ENCODE data around the gene HEY2.

The HEY2 gene

GRCh38 chr6:125806813-125807212 is 57.4 kb downstream of the HEY2 start:
- no peak for DNase-seq (ENCODE audit: low read depth)
- H3K4me3 ChIP-seq (ENCODE audit: low read length), result no peak overlapping the region
- no peak for TF ChIP-seq CTCF (conservative IDR thresholded peaks at IDR 0.05; ENCODE audit: low read depth, low read length)

- no peak for TF ChIP-seq CTCF (conservative IDR thresholded peaks at IDR 0.05; ENCODE audit: low read depth, low read length)
- no peak overlapping the region for H3K4me3 ChIP-seq (ENCODE audit: low read length)
- no peak for DNase-seq (ENCODE audit: low read depth)
Observed at GRCh38 chr6:125807293-125807692, 57.9 kb downstream of the HEY2 start.

DNA sequence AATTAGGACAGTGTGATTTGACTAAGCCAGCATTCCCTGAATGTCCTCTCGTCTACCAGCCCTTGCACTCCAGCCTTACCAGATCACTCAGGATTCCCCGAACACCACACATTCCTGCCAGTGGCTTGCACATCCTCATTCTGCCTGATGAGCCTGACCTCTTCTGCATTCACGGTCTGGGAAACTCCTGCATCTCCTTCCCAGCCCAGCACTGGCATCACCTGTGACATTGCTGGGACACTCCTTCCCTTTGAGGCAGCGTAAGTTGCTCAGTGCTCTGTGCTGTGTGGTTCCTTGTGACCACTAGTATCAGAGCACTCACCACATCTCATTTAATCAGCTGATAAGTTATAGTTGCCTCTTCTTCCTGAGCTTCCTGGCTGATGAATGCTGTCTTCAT is 58.6 kb downstream of the HEY2 start:
- H3K4me3 ChIP-seq (ENCODE audit: low read length), result no peak overlapping the region
- DNase-seq (ENCODE audit: low read depth), result no peak
- TF ChIP-seq CTCF (conservative IDR thresholded peaks at IDR 0.05; ENCODE audit: low read depth, low read length), result no peak

DNA sequence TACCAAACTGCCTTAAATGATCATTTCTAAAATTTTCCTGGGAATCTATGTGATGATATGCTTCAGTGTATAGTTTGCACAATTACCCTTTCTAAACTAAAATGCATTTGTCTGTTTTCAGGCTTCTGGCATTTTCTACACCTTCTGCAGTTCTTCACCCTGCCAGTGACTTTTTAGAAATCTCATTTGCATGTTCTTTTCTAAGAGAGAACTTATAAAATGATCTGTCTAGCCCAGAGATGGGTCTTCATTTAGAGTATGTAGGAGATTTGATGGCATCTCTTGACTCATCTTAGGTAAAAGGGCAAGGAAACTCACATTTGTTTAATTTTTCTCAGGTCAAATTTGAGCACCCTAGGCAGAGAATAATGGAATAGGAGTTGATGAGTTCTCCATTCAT is 59.2 kb downstream of the HEY2 start:
- TF ChIP-seq CTCF (conservative IDR thresholded peaks at IDR 0.05; ENCODE audit: low read depth, low read length), result no peak
- DNase-seq (ENCODE audit: low read depth), result no peak
- H3K4me3 ChIP-seq (ENCODE audit: low read length), result no peak overlapping the region

DNA sequence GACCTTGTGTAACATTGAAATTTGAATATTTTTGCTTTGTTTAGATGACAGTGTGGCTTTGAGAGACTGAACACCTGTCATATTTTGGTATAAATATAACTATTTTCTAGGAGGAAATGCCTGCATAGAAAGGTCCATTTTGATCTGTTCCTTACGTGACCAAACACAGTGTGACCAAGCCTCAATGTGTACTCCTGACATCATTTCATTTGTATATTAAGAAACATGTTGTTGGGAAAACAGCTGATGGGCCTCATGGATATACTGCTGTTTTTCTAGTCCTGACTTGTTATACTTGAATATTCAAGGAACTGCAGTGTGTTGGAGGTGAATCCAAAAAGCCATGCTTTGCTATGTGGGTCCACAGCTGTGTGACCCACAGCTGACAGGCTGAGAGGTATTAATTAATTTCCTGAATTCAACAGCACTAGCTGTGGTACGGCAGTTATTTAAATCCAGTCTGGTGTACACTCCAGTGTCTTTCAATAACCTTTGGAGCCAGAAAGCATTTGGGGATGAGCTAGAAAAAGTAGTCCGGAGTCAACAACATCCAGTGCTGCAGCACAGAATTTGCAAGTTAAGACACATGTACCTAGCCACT is 60.2 kb downstream of the HEY2 start:
- TF ChIP-seq CTCF (conservative IDR thresholded peaks at IDR 0.05; ENCODE audit: low read depth, low read length), result no peak
- DNase-seq (ENCODE audit: low read depth), result no peak
- H3K4me3 ChIP-seq (ENCODE audit: low read length), result no peak overlapping the region

DNA sequence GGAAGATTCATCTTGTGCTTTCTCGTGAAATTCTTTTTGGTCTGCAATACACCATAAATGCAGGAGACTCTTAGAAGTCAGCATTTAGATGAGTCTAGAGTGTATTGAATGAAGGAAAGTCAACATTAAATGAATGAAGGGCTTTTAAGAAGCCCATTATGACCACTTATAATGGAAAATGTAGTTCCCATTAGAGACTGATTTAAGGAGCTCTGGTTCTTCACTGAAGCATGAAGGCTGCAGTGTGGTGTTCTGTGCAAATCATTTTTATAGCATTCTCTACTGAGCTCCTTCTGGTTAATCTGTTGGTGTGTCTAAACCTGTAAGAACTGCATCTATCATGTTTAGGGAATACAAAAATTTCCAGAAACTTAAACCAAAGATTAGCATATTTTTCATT is 61.0 kb downstream of the HEY2 start:
- H3K4me3 ChIP-seq (ENCODE audit: low read length), result no peak overlapping the region
- no peak for TF ChIP-seq CTCF (conservative IDR thresholded peaks at IDR 0.05; ENCODE audit: low read depth, low read length)
- no peak for DNase-seq (ENCODE audit: low read depth)

All from retinal pigment epithelial cell (primary cell).